T-helper 1 cell treated with Interleukin-12 subunit alpha and Interleukin-12 subunit beta and Interleukin-4 antibody, amounts not matched to agents 30 μg/mL and 1 μg/mL, for 36 hours (primary cell): ENCODE data around the gene INSL6.

Experiments
- H3K27ac Mint-ChIP-seq: one replicate; pipeline ENCODE4 v1.8.0; 2021; ENCODE audit warnings: mild to moderate bottlenecking, mixed read lengths
- H3K27me3 Mint-ChIP-seq: one replicate; pipeline ENCODE4 v1.8.0; 2021; ENCODE audit warnings: low read depth, mixed read lengths
- H3K36me3 Mint-ChIP-seq: one replicate; pipeline ENCODE4 v1.8.0; 2021; ENCODE audit warnings: low read depth, mixed read lengths
- H3K4me1 Mint-ChIP-seq: one replicate; pipeline ENCODE4 v1.8.0; 2021; ENCODE audit warnings: low read depth, mixed read lengths
- H3K4me3 Mint-ChIP-seq: one replicate; pipeline ENCODE4 v1.8.0; 2021; ENCODE audit warnings: mild to moderate bottlenecking, moderate library complexity, mixed read lengths
- H3K9me3 Mint-ChIP-seq: one replicate; pipeline ENCODE4 v1.8.0; 2021; ENCODE audit warnings: mixed read lengths

The INSL6 gene

GRCh38 chr9:5140151-5140550 lies 45.3 kb downstream of the INSL6 start:
- H3K27ac Mint-ChIP-seq: no peak overlapping the region
- H3K4me1 Mint-ChIP-seq: peaks cover 5% of the 10 kb centered on the region
- H3K27me3 Mint-ChIP-seq: no peaks in the 10 kb centered on the region
- peaks cover 55% of the 10 kb centered on the region for H3K36me3 Mint-ChIP-seq
- peaks cover 23% of the 10 kb centered on the region for H3K9me3 Mint-ChIP-seq
- H3K4me3 Mint-ChIP-seq: no peak overlapping the region

GRCh38 chr9:5122516-5122915 lies 62.9 kb downstream of the INSL6 start:
- H3K36me3 Mint-ChIP-seq: peaks cover 29% of the 10 kb centered on the region
- no peaks in the 10 kb centered on the region for H3K4me1 Mint-ChIP-seq
- no peaks in the 10 kb centered on the region for H3K9me3 Mint-ChIP-seq
- H3K27me3 Mint-ChIP-seq: no peaks in the 10 kb centered on the region
- H3K4me3 Mint-ChIP-seq: no peak overlapping the region
- no peak overlapping the region for H3K27ac Mint-ChIP-seq

GRCh38 chr9:5122116-5122515 lies 63.3 kb downstream of the INSL6 start:
- Mint-ChIP-seq H3K4me3 (no peak overlapping the region), H3K27ac (no peak overlapping the region)

GRCh38 chr9:5113994-5114748 lies 71.3 kb downstream of the INSL6 start:
- no peak overlapping the region for H3K27ac Mint-ChIP-seq
- no peak overlapping the region for H3K4me3 Mint-ChIP-seq
- no peaks in the 10 kb centered on the region for H3K27me3 Mint-ChIP-seq
- H3K4me1 Mint-ChIP-seq: no peaks in the 10 kb centered on the region
- H3K9me3 Mint-ChIP-seq: peaks cover 10% of the 10 kb centered on the region
- H3K36me3 Mint-ChIP-seq: peaks cover 29% of the 10 kb centered on the region

More at GRCh38 chr9:5122116-5122515, 63.3 kb downstream of the INSL6 start:
- Mint-ChIP-seq H3K36me3 (peaks cover 27% of the 10 kb centered on the region), H3K4me1 (no peaks in the 10 kb centered on the region), H3K9me3 (no peaks in the 10 kb centered on the region), H3K27me3 (no peaks in the 10 kb centered on the region)
